ENCODE results near the gene DENND1A.

GRCh38 chr9:123524866-123525265, 405.1 kb downstream of the DENND1A start:
- no peak for TF ChIP-seq CTCF (IDR thresholded peaks at IDR 0.05; ENCODE audit: insufficient read depth, low read length, poor library complexity, severe bottlenecking)
- TF ChIP-seq EZH2phosphoT487 (conservative IDR thresholded peaks at IDR 0.05; ENCODE audit: low read length) = no peak

All from SU-DHL-6 (cell line).